ENCODE results near the gene STK24. TPM values are rescaled to one million over a fixed set of nuclear protein-coding genes. Genes with fewer than 3 reads are reported as not detected.
A peak's percentile ranks its signal among the peaks of the same experiment; 100 is the strongest.

The STK24 gene
- total RNA-seq, 2 donors from 2014 or later, result 115 to 125 TPM

DNA sequence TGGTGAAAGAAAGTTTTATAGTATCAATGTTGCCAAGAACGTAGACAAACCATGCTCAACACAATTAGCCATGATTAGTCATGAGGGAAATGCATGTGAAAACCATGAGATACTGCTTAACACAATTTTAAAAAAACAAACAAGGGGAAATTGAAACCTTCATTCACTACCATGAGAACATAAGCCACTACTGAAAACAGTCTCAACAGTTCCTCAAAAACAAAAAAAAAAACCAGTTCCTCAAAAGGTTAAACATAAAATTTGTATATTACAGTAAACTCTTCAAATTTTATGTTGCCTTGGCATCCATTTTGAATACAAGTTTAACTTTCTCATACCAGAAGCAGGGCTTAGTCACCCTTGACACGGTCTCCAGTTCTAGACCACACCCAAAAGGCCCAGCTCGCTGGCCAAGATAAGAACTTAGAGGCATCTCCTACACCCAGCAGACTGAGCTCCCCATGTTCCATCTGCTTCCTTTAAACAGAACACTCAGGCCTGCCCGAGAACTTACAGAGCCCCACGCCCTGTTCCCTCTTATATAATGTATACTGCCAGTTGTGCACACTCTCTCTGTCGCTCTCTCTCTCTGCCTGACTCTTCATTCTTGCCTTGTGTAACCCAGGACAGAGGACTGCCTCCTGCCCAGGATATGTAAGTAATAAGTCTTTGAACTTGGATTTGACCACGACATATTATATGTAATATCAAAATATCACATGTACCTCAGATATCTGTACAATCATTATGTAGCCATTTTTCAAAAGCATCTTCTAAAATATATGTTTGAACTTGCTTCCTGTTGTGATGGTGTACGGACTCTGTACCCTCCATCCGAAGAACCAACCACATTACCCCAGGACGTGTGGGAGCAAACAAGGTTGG, 67.4 kb downstream of the STK24 start:
- TF ChIP-seq CTCF (conservative IDR thresholded peaks at IDR 0.05), result no peak
- Histone ChIP-seq H3K27me3 (ENCODE audit: control insufficient read depth, insufficient read depth, low read length, poor library complexity, severe bottlenecking) (no peaks in the 10 kb centered on the region), H3K27ac (ENCODE audit: low read depth, low read length) (no peak overlapping the region), H3K36me3 (ENCODE audit: control insufficient read depth, insufficient read depth, low read length) (peaks cover 38% of the 10 kb centered on the region), H3K4me1 (ENCODE audit: control insufficient read depth, insufficient read depth, low read length) (peaks cover 38% of the 10 kb centered on the region), H3K9me3 (ENCODE audit: control insufficient read depth, low read length) (no peaks in the 10 kb centered on the region), H3K9ac (ENCODE audit: extremely low read depth, low read length, poor library complexity, severe bottlenecking) (no peak overlapping the region), H3K4me3 (ENCODE audit: low read length) (no peak overlapping the region)
- H3K36me3 Mint-ChIP-seq (ENCODE audit: low read depth), result peaks cover 14% of the 10 kb centered on the region
- 90 to 92% methylated on average over 4 to 10 of the region's 10 CpGs for WGBS, 2 experiments (ENCODE audit: insufficient coverage in 1 of 2, insufficient read length in 1 of 2)
- peaks cover 50% of the 10 kb centered on the region for H3K4me1 Mint-ChIP-seq
- no peak overlapping the region for H3K4me3 Mint-ChIP-seq
- DNase-seq, result no peak
- no peaks in the 10 kb centered on the region for H3K9me3 Mint-ChIP-seq
- no peaks in the 10 kb centered on the region for H3K27me3 Mint-ChIP-seq (ENCODE audit: insufficient read depth)
- H3K27ac Mint-ChIP-seq, result peak overlapping the region; percentile 52

GRCh38 chr13:98508685-98509084, 68.2 kb downstream of the STK24 start:
- WGBS, 2 experiments (ENCODE audit: insufficient coverage in 1 of 2, insufficient read length in 1 of 2), result 38 to 66% methylated on average over 2 of the region's 2 CpGs
- no peak overlapping the region for H3K27ac ChIP-seq (ENCODE audit: low read depth, low read length)

DNA sequence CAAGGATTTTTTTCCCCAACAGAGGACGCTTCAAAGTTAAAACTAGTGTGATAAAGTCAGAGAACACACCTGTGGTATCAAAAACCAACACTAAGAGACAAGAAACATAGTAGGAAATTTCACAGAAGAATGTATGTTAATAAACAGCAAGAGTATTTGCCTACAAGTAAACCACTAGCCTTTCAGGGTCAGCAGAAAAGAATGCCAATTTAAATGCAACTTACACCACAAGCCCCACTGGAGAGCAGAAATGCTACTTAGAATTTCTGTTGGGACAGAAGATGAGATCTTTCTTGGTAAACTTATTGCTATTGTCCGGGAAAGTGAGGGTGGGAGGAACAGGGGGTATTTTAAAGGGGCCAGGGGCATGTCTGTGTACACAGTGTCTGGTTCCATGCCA, 68.6 kb downstream of the STK24 start:
- peaks cover 18% of the 10 kb centered on the region for H3K36me3 Mint-ChIP-seq (ENCODE audit: low read depth)
- H3K4me3 Mint-ChIP-seq, result no peak overlapping the region
- H3K27me3 ChIP-seq (ENCODE audit: control insufficient read depth, insufficient read depth, low read length, poor library complexity, severe bottlenecking), result no peaks in the 10 kb centered on the region
- no peak overlapping the region for H3K27ac ChIP-seq (ENCODE audit: low read depth, low read length)
- 83% methylated on average over 2 of the region's 2 CpGs; no CpG with 5 or more reads in 1 of the 2 experiments for WGBS, 2 experiments (ENCODE audit: insufficient coverage in 1 of 2, insufficient read length in 1 of 2)
- peaks cover 43% of the 10 kb centered on the region for H3K4me1 ChIP-seq (ENCODE audit: control insufficient read depth, insufficient read depth, low read length)
- H3K27me3 Mint-ChIP-seq (ENCODE audit: insufficient read depth), result no peaks in the 10 kb centered on the region
- H3K4me3 ChIP-seq (ENCODE audit: low read length), result peak overlapping the region; percentile 4
- H3K9me3 ChIP-seq (ENCODE audit: control insufficient read depth, low read length), result no peaks in the 10 kb centered on the region
- peaks cover 60% of the 10 kb centered on the region for H3K4me1 Mint-ChIP-seq
- no peak for DNase-seq
- no peak for TF ChIP-seq CTCF (conservative IDR thresholded peaks at IDR 0.05)
- no peaks in the 10 kb centered on the region for H3K9me3 Mint-ChIP-seq
- H3K27ac Mint-ChIP-seq, result peak overlapping the region; percentile 83
- peaks cover 35% of the 10 kb centered on the region for H3K36me3 ChIP-seq (ENCODE audit: control insufficient read depth, insufficient read depth, low read length)
- peak overlapping the region; percentile 21 for H3K9ac ChIP-seq (ENCODE audit: extremely low read depth, low read length, poor library complexity, severe bottlenecking)

More at GRCh38 chr13:98508685-98509084, 68.2 kb downstream of the STK24 start:
- Histone ChIP-seq H3K4me3 (ENCODE audit: low read length) (peak overlapping the region; percentile 4), H3K36me3 (ENCODE audit: control insufficient read depth, insufficient read depth, low read length) (peaks cover 36% of the 10 kb centered on the region), H3K4me1 (ENCODE audit: control insufficient read depth, insufficient read depth, low read length) (peaks cover 43% of the 10 kb centered on the region), H3K9me3 (ENCODE audit: control insufficient read depth, low read length) (no peaks in the 10 kb centered on the region), H3K27me3 (ENCODE audit: control insufficient read depth, insufficient read depth, low read length, poor library complexity, severe bottlenecking) (no peaks in the 10 kb centered on the region), H3K9ac (ENCODE audit: extremely low read depth, low read length, poor library complexity, severe bottlenecking) (peak overlapping the region; percentile 21)
- Mint-ChIP-seq H3K27me3 (ENCODE audit: insufficient read depth) (no peaks in the 10 kb centered on the region), H3K4me1 (peaks cover 58% of the 10 kb centered on the region), H3K9me3 (no peaks in the 10 kb centered on the region), H3K36me3 (ENCODE audit: low read depth) (peaks cover 18% of the 10 kb centered on the region), H3K4me3 (no peak overlapping the region), H3K27ac (peak overlapping the region; percentile 83)
- DNase-seq, result no peak
- TF ChIP-seq CTCF (conservative IDR thresholded peaks at IDR 0.05), result no peak

All from endodermal cell (in vitro differentiated cells).